Bronchial epithelial cell (primary cell): ENCODE measurements around the gene XRCC6. TPM values are rescaled to one million over a fixed set of nuclear protein-coding genes. Genes with fewer than 3 reads are reported as not detected.
"Not testable (repeated sequence)": the region's sequence is repeated elsewhere in the genome, so short reads cannot be mapped to it uniquely, and the experiment has no call there.

ENCODE experiments used
- DNase-seq: peaks from one replicate; pipeline ENCODE4 v3.0.0-alpha.2; 2010; ENCODE audit warnings: low read depth
- FAIRE-seq: peaks from 2 replicates; lab custom pipeline; 2011; peaks lifted over from hg19 to GRCh38; lab: Jason Lieb, UNC
- H3K27me3 ChIP-seq: 2 replicates; pipeline ENCODE4 v1.5.1; 2011; ENCODE audit warnings: low read length; ENCODE audit not compliant: control insufficient read depth, insufficient read depth
- H3K36me3 ChIP-seq: 2 replicates; pipeline ENCODE4 v1.5.1; 2011; ENCODE audit warnings: low read length; ENCODE audit not compliant: control insufficient read depth, insufficient read depth
- H3K4me3 ChIP-seq: 2 replicates; pipeline ENCODE4 v1.5.1; 2011; ENCODE audit warnings: mild to moderate bottlenecking, low read depth, low read length, control low read depth
- total RNA-seq: library from RNA; depleted of rRNA; stranded (reverse); fragments of >200 nt; gene quantifications from 2 replicates; pipeline ENCODE4 v1.2.1, GENCODE V29; 2014
- TF ChIP-seq, protein P1 (sequence below): IDR thresholded peaks from 2 replicates; pipeline ENCODE4 v1.5.1; 2011; ENCODE audit warnings: mild to moderate bottlenecking, moderate library complexity, low read length, control low read depth, inconsistent platforms; ENCODE audit not compliant: insufficient read depth, severe bottlenecking

XRCC6 gene
- total RNA-seq, 1 donor from 2014 or later: 266 TPM

DNA sequence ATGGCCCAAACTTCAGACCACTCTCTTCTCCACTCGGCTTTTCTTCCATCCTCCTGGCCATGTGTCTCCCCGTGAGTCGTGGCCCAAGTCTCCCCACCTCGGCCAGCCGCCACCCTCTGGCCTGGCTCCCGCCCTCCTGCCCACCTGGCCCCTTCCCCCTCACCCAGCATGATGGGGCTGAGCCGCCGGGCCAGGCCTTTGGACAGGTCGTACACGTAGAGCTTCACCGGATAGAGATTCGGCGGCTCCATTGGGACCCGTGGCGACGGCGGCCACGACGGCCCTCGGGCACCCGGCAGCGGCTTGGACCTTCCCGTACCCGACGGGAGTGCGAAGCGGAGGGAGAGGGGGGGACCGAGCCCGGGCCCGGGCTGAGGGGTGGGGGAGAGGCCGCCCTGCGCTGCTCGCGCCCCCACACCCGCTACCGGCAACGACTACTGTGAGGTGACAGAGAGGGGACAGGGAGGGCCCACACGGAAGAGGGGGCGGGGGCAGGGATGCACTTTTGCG, 451 bp upstream of the XRCC6 start, which contains the start of gene DESI1:
Gene DESI1 (minus strand): TSS at position 455 of the 510 bp plus-strand sequence. CDS start 204 bp downstream, at position 251.
- Histone ChIP-seq H3K27me3 (no peaks in the 10 kb centered on the region), H3K36me3 (peaks cover 1% of the 10 kb centered on the region), H3K4me3 (peak within 1 kb of the TSS; percentile 97)
- peak; percentile 29 for DNase-seq
- no peak for FAIRE-seq
- TF ChIP-seq, protein P1, sequence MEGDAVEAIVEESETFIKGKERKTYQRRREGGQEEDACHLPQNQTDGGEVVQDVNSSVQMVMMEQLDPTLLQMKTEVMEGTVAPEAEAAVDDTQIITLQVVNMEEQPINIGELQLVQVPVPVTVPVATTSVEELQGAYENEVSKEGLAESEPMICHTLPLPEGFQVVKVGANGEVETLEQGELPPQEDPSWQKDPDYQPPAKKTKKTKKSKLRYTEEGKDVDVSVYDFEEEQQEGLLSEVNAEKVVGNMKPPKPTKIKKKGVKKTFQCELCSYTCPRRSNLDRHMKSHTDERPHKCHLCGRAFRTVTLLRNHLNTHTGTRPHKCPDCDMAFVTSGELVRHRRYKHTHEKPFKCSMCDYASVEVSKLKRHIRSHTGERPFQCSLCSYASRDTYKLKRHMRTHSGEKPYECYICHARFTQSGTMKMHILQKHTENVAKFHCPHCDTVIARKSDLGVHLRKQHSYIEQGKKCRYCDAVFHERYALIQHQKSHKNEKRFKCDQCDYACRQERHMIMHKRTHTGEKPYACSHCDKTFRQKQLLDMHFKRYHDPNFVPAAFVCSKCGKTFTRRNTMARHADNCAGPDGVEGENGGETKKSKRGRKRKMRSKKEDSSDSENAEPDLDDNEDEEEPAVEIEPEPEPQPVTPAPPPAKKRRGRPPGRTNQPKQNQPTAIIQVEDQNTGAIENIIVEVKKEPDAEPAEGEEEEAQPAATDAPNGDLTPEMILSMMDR: peak; percentile 4

DNA sequence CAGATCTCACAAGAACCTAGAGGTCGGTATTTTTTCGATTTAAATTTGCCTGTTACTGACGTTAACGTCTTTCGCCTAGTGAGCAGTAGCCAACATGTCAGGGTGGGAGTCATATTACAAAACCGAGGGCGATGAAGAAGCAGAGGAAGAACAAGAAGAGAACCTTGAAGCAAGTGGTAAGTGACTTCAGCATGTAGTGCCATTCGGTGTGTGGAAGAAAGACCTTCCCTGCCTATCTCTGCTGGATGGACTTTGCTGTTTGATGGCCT, 750 bp downstream of the XRCC6 start:
- TF ChIP-seq, protein P1: no peak
- H3K4me3 ChIP-seq: peak overlapping the region; percentile 97
- no peaks in the 10 kb centered on the region for H3K27me3 ChIP-seq
- no peak for DNase-seq
- no peak for FAIRE-seq
- peaks cover 3% of the 10 kb centered on the region for H3K36me3 ChIP-seq

DNA sequence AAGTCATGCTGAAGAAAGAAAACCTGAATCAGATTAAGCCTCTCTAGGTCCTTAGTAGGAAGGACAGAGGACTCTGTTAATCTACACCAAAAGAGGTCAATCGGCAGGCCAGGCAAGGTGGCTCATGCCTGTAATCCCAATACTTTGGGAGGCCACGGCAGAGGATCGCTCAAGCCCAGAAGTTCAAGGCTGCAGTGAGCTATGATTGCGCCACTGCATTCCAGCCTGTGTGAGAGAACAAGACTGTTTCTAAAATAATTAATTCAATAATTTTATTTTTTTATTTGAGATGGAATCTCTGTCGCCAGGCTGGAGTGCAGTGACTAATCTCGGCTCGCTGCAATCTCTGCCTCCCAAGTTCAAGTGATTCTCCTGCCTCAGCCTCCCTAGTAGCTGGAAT, 4.5 kb downstream of the XRCC6 start:
- no peaks in the 10 kb centered on the region for H3K27me3 ChIP-seq
- TF ChIP-seq, protein P1: no peak
- no peak for DNase-seq
- no peak overlapping the region for H3K4me3 ChIP-seq
- FAIRE-seq: no peak
- peaks cover 17% of the 10 kb centered on the region for H3K36me3 ChIP-seq

DNA sequence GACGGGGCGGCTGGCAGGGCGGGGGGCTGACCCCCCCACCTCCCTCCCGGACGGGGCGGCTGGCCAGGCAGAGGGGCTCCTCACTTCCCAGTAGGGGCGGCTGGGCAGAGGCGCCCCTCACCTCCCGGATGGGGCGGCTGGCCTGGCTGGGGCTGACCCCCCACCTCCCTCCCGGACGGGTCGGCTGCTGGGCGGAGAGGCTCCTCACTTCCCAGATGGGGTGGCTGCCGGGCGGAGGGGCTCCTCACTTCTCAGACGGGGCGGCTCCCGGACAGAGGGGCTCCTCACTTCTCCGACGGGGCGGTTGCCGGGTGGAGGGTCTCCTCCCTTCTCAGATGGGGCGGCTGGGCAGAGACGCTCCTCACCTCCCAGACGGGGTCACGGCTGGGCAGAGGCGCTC, 10.0 kb downstream of the XRCC6 start:
- not testable (repeated sequence) for H3K27me3 ChIP-seq, DNase-seq, H3K4me3 ChIP-seq, FAIRE-seq
- H3K36me3 ChIP-seq: peaks cover 18% of the 10 kb centered on the region

- H3K27me3 ChIP-seq, DNase-seq, FAIRE-seq, H3K4me3 ChIP-seq: not testable (repeated sequence)
- H3K36me3 ChIP-seq: peaks cover 20% of the 10 kb centered on the region
Observed at GRCh38 chr22:41631615-41632014, 10.5 kb downstream of the XRCC6 start.

GRCh38 chr22:41634610-41635009, 13.5 kb downstream of the XRCC6 start:
- peaks cover 15% of the 10 kb centered on the region for H3K36me3 ChIP-seq
- H3K4me3 ChIP-seq, FAIRE-seq, H3K27me3 ChIP-seq, DNase-seq: not testable (repeated sequence)

DNA sequence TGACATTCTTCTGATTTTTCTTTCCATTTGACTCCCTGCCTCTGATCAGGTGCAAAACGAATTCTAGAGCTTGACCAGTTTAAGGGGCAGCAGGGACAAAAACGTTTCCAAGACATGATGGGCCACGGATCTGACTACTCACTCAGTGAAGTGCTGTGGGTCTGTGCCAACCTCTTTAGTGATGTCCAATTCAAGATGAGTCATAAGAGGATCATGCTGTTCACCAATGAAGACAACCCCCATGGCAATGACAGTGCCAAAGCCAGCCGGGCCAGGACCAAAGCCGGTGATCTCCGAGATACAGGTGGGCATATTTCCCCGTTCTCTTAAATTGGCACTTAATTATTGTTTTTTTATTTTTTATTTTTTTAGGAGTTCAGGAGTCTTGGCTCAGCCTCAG, 15.4 kb downstream of the XRCC6 start:
- Histone ChIP-seq H3K4me3 (no peak overlapping the region), H3K36me3 (peaks cover 16% of the 10 kb centered on the region), H3K27me3 (no peaks in the 10 kb centered on the region)
- TF ChIP-seq, protein P1: no peak
- DNase-seq (peak; percentile 52), FAIRE-seq (peak; percentile 80)

DNA sequence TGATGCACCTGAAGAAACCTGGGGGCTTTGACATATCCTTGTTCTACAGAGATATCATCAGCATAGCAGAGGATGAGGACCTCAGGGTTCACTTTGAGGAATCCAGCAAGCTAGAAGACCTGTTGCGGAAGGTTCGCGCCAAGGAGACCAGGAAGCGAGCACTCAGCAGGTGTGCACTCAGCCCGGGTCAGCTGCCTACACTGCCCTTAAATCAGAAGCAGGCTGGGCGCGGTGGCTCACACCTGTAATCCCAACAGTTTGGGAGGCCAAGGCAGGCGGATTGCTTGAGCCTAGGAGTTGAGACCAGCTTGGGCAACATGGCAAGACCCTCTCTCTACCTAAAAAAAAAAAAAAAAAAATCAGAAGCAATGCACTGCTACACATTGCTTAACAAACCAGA, 16.5 kb downstream of the XRCC6 start:
- H3K4me3 ChIP-seq, FAIRE-seq, DNase-seq, H3K27me3 ChIP-seq: not testable (repeated sequence)
- peaks cover 16% of the 10 kb centered on the region for H3K36me3 ChIP-seq
